Ishikawa (cell line): ENCODE measurements around the gene ARL3.

Experiments
- CEBPB ChIP-seq: IDR thresholded peaks from 2 replicates; pipeline ENCODE4 v1.6.1; 2012
- CREB1 ChIP-seq: IDR thresholded peaks from 2 replicates; pipeline ENCODE4 v1.6.1; 2012; ENCODE audit warnings: low read depth
- EGR1 ChIP-seq: IDR thresholded peaks from 2 replicates; pipeline ENCODE4 v1.6.1; 2012
- EP300 ChIP-seq: IDR thresholded peaks from 2 replicates; pipeline ENCODE4 v1.6.1; 2012; ENCODE audit warnings: borderline replicate concordance
- FOXM1 ChIP-seq: IDR thresholded peaks from 2 replicates; pipeline ENCODE4 v1.6.1; 2012; ENCODE audit warnings: low read depth, borderline replicate concordance
- NFIC ChIP-seq: IDR thresholded peaks from 2 replicates; pipeline ENCODE4 v1.6.1; 2012
- RAD21 ChIP-seq: IDR thresholded peaks from 2 replicates; pipeline ENCODE4 v1.6.1; 2012; ENCODE audit warnings: low read depth
- TAF1 ChIP-seq: IDR thresholded peaks from 2 replicates; pipeline ENCODE4 v1.6.1; 2012; ENCODE audit warnings: low read depth, mild to moderate bottlenecking
- TCF12 ChIP-seq: IDR thresholded peaks from 2 replicates; pipeline ENCODE4 v1.6.1; 2012; ENCODE audit warnings: low read depth
- TEAD4 ChIP-seq: IDR thresholded peaks from 2 replicates; pipeline ENCODE4 v1.6.1; 2012
- USF1 ChIP-seq: IDR thresholded peaks from 2 replicates; pipeline ENCODE4 v1.6.1; 2012
- YY1 ChIP-seq: IDR thresholded peaks from 2 replicates; pipeline ENCODE4 v1.6.1; 2012; ENCODE audit warnings: low read depth
- ZBTB7A ChIP-seq: IDR thresholded peaks from 2 replicates; pipeline ENCODE4 v1.6.1; 2012; ENCODE audit warnings: low read depth
- TF ChIP-seq, protein P1 (sequence below): IDR thresholded peaks from 2 replicates; pipeline ENCODE4 v1.6.1; 2012; ENCODE audit warnings: low read depth, mild to moderate bottlenecking
- TF ChIP-seq, protein P2 (sequence below): IDR thresholded peaks from 2 replicates; pipeline ENCODE4 v1.6.1; 2012

ARL3 gene

GRCh38 chr10:102629661-102630614, 84.3 kb downstream of the ARL3 start:
- TF ChIP-seq EGR1: no peak
- peak; percentile 87 for TF ChIP-seq TEAD4
- no peak for TF ChIP-seq NFIC
- no peak for TF ChIP-seq EP300
- TF ChIP-seq CREB1: no peak

DNA sequence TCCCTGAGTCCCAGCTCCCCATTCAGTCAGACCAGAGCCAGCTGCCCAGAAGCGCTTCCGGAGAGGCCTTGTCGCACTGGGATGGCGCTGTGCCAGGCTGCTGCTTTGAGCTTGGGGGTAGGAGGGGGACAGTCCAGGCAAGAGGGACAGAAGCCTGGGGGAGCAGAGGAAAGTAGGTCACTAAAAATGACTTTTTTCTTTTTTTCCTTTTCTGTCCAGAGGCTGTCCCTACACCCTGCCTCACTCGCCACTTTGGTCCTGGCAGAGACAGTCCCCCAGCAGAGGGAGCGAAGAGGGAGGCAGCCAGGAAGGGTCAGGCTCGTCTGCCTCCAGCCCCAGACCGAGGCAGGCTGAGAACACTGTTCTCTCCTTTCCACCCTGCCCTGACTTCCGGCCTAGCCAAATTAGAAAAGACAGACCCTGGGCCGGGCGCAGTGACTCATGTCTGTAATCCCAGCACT, 85.7 kb downstream of the ARL3 start:
- TF ChIP-seq, protein P1, sequence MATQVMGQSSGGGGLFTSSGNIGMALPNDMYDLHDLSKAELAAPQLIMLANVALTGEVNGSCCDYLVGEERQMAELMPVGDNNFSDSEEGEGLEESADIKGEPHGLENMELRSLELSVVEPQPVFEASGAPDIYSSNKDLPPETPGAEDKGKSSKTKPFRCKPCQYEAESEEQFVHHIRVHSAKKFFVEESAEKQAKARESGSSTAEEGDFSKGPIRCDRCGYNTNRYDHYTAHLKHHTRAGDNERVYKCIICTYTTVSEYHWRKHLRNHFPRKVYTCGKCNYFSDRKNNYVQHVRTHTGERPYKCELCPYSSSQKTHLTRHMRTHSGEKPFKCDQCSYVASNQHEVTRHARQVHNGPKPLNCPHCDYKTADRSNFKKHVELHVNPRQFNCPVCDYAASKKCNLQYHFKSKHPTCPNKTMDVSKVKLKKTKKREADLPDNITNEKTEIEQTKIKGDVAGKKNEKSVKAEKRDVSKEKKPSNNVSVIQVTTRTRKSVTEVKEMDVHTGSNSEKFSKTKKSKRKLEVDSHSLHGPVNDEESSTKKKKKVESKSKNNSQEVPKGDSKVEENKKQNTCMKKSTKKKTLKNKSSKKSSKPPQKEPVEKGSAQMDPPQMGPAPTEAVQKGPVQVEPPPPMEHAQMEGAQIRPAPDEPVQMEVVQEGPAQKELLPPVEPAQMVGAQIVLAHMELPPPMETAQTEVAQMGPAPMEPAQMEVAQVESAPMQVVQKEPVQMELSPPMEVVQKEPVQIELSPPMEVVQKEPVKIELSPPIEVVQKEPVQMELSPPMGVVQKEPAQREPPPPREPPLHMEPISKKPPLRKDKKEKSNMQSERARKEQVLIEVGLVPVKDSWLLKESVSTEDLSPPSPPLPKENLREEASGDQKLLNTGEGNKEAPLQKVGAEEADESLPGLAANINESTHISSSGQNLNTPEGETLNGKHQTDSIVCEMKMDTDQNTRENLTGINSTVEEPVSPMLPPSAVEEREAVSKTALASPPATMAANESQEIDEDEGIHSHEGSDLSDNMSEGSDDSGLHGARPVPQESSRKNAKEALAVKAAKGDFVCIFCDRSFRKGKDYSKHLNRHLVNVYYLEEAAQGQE: no peak
- TF ChIP-seq EGR1 (no peak), USF1 (no peak), NFIC (no peak; the same call in 1 of the 2 replicates), CREB1 (no peak), FOXM1 (no peak), TAF1 (no peak), CEBPB (no peak), YY1 (no peak), EP300 (no peak), RAD21 (no peak), TCF12 (no peak), TEAD4 (no peak), ZBTB7A (no peak)

DNA sequence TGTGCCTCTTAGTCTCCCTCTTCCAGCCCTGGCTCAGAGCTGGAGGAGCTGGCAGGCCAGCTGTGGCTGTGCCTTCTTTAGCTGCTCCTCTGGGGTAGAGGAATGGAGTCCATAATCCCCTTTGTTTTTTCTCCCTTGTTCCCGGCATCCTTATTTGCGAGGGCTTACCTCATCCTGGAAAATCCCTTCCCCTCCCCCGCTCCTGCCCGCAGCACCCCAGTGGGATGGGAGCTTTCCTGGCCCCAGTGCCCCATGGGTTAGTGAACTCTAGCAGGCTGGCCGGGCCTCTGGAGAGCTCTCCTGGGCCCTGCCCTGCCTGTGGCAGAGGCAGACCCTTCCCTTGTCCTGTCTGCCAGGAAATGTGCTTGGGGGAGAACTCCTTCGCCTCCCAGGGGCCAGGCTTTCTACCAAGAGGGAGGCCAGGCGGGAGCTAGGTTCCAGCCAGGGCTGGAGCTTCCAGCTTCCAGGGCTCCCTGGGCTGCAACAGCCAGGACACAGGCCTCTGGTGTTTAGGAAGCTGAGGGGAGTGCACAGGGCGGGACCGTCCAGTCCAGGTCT, 86.4 kb downstream of the ARL3 start:
- TF ChIP-seq TCF12 (no peak), TAF1 (no peak), EP300 (no peak), FOXM1 (no peak), TEAD4 (no peak), EGR1 (no peak), YY1 (no peak), CREB1 (no peak), NFIC (no peak), RAD21 (no peak), CEBPB (no peak), ZBTB7A (no peak), USF1 (no peak)
- TF ChIP-seq, protein P2, sequence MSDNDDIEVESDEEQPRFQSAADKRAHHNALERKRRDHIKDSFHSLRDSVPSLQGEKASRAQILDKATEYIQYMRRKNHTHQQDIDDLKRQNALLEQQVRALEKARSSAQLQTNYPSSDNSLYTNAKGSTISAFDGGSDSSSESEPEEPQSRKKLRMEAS: no peak
- TF ChIP-seq, protein P1: no peak

- TF ChIP-seq CREB1 (no peak), NFIC (no peak), EGR1 (no peak), TEAD4 (no peak), TCF12 (no peak), USF1 (no peak), CEBPB (no peak), EP300 (no peak), TAF1 (no peak), RAD21 (no peak)
- TF ChIP-seq, protein P2: no peak
- TF ChIP-seq, protein P1: no peak
Measured at GRCh38 chr10:102627291-102627735, 86.9 kb downstream of the ARL3 start.
